ENCODE data around the gene MYO1D.

The MYO1D gene

DNA sequence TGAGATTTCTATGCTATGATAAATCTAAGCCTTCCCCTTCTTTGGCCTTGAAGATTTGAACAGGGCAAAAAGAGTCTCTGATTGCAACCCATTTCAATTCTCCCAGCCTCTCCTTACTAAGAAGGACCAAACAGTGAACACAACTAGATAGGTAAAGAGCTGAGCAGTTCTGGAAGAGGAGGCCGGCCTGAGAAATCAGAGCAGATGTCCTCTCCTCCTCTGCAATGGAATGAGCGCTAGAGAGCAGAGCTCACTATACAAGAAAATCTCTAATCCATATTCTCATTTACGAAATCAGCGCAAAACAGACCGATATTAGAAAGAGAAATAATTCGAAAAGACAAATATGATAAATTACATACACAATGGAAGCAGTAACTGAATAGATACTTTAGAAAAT is 266.0 kb downstream of the MYO1D start:
- H3K36me3 Mint-ChIP-seq, result no peaks in the 10 kb centered on the region
- H3K27ac Mint-ChIP-seq, result no peak overlapping the region
- no peak overlapping the region for H3K4me3 Mint-ChIP-seq
- H3K27me3 Mint-ChIP-seq, result no peaks in the 10 kb centered on the region
- no peaks in the 10 kb centered on the region for H3K9me3 Mint-ChIP-seq
- H3K4me1 Mint-ChIP-seq, result peaks cover 8% of the 10 kb centered on the region

DNA sequence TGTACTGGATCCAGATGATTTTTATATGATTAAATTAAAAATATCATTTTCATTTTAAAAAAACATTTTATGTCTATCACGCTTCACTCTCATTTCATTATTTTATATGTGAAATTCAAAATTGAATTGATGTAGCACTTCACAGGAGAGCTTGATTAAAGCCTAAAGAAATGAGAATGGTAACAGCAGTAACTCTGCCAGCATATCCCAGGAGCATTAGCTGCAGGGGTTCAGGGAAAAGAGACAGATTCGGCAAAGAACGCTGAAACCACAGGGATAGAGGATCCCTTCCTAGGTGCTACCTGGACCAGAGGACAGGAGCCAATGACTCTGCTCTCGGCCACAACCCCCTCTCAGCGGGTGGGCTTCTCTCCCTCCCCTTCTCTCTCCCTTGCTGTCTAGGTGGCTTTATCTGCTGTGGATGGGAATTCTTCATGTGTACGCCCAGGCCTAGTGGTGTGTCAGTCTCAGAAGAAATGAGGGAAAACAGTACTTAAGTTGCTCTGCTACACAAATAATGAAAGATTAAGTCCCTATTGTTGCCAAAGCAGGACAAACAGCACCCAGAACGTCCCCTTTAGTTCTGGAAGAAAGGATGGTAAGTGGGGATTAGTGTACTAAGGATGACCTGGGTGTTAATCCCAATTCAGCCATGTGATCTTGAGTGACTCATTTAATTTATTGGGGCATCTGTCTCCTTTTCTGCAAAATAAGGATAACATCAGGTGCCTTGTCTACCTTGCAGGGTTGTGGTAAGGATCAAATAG is 266.9 kb downstream of the MYO1D start:
- Mint-ChIP-seq H3K27me3 (no peaks in the 10 kb centered on the region), H3K27ac (no peak overlapping the region), H3K4me1 (peaks cover 8% of the 10 kb centered on the region), H3K4me3 (no peak overlapping the region), H3K9me3 (no peaks in the 10 kb centered on the region), H3K36me3 (no peaks in the 10 kb centered on the region)

DNA sequence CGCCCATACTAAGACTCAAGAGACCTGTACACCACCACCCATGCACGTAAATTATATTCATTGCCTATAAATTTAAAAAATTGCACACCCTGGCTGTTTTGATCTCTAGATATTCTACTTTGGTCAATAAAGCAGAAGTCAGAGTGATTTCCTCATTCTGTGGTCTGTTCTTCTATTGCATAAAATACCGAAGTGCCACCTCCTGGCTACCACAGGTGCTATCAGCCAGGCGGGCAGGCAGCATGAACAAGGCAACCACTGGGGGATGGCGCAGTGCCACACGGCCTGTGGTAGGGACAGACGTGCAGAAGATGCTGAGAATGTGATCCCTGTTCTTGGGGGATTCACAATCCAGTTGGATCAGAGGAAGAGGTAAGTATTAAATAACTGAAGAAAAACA is 267.8 kb downstream of the MYO1D start:
- Mint-ChIP-seq H3K36me3 (no peaks in the 10 kb centered on the region), H3K9me3 (no peaks in the 10 kb centered on the region), H3K4me1 (peaks cover 8% of the 10 kb centered on the region), H3K27ac (no peak overlapping the region), H3K27me3 (no peaks in the 10 kb centered on the region), H3K4me3 (no peak overlapping the region)

DNA sequence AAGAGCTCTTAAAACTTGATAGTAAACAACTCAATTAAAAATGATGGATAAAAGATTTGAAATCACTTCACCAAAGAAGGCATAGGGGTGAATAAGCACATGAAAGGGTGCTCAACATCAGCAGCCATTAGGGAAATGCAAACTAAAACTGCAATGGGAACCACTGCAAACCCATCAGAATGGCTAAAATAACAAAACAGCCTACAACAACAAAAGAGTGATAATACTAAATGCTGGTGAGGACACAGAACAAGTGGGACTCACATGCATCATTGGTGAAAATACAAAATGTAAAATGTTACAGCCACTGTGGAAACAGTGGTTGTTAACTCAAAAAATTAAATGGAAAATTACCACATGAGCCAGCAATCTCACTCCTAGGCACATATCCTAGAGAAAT is 268.7 kb downstream of the MYO1D start:
- no peaks in the 10 kb centered on the region for H3K9me3 Mint-ChIP-seq
- peaks cover 8% of the 10 kb centered on the region for H3K4me1 Mint-ChIP-seq
- no peak overlapping the region for H3K4me3 Mint-ChIP-seq
- H3K27me3 Mint-ChIP-seq, result no peaks in the 10 kb centered on the region
- H3K36me3 Mint-ChIP-seq, result no peaks in the 10 kb centered on the region
- no peak overlapping the region for H3K27ac Mint-ChIP-seq

DNA sequence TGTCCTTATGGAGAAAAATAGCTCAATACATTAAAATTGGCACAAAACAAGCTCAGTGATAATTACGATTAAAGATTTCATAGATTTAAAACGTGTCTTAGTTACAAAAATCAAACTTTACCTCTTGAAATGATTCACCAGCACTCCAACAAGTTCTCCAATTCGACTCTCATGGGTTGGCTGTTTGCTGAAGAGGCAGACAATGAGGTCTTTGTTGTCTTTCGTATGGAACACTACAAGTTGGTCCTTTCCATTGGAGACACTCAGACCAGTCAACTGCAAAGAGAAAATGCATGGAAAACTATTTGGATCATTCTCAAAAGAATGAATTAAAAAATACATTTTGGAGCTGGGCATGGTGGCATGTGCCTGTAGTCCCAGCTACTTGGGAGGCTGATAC is 272.0 kb downstream of the MYO1D start:
- peaks cover 13% of the 10 kb centered on the region for H3K4me1 Mint-ChIP-seq
- no peaks in the 10 kb centered on the region for H3K27me3 Mint-ChIP-seq
- H3K9me3 Mint-ChIP-seq, result no peaks in the 10 kb centered on the region
- no peaks in the 10 kb centered on the region for H3K36me3 Mint-ChIP-seq
- no peak overlapping the region for H3K27ac Mint-ChIP-seq
- no peak overlapping the region for H3K4me3 Mint-ChIP-seq

DNA sequence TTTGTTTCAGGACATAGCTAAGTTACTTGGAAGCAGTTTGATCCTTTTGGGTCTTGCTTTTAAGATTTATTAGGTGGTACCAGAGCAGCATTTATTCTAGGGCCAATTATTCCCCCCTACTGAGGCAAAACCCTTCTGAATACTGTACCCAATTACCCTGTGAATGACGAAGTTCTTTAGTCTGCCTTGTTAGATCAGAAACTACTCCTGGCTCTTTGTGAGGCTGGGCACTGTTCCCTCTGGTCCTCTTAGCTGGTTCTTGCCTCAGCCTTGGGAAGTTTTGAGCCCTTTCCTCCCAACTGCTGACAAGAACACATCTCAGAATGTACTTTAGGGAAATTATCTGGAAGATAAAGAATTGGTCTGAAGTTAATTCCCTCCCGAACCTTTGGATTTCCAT is 274.5 kb downstream of the MYO1D start:
- Mint-ChIP-seq H3K4me1 (peaks cover 5% of the 10 kb centered on the region), H3K4me3 (no peak overlapping the region), H3K9me3 (no peaks in the 10 kb centered on the region), H3K27me3 (no peaks in the 10 kb centered on the region), H3K36me3 (no peaks in the 10 kb centered on the region), H3K27ac (no peak overlapping the region)

DNA sequence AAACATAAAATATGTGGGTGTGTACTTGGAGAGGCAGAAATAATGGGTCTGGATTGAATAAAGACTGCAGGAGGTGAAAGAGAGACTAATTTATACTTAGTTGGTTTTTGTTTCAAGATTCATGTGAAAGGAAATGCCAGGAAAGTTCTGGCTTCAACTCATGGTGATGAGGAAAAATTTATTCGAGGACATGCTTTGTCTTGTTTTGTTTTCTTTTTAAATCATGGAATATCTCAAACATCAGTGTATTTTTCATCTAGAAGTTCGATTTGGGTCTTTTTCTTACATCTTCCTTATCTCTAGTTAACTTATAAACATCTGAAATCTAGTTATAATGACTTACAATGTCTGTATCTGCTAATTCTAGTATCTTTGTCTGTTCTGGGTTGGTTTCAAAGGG is 275.1 kb downstream of the MYO1D start:
- H3K9me3 Mint-ChIP-seq, result no peaks in the 10 kb centered on the region
- H3K27ac Mint-ChIP-seq, result no peak overlapping the region
- H3K27me3 Mint-ChIP-seq, result no peaks in the 10 kb centered on the region
- H3K36me3 Mint-ChIP-seq, result no peaks in the 10 kb centered on the region
- peaks cover 5% of the 10 kb centered on the region for H3K4me1 Mint-ChIP-seq
- no peak overlapping the region for H3K4me3 Mint-ChIP-seq

DNA sequence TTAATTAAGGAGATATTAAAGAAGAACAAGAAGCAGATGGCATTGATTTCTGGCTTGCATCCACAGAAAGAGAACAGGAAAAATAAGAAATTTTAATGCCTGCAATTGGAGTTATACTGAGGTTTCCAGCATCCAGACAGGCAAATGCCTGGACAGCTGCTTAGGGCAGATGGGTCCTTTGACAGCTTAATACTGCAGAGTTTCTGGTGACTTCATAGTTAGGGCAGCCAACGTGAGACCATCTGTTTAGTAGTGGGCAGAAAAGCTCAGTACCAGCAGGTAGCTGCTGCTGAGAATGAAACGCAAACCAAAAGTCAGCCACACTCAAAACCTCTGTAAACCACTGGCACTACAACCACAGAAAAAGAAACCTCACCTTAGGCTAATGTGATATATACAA is 280.3 kb downstream of the MYO1D start:
- Mint-ChIP-seq H3K27ac (no peak overlapping the region), H3K9me3 (no peaks in the 10 kb centered on the region), H3K4me3 (no peak overlapping the region)

DNA sequence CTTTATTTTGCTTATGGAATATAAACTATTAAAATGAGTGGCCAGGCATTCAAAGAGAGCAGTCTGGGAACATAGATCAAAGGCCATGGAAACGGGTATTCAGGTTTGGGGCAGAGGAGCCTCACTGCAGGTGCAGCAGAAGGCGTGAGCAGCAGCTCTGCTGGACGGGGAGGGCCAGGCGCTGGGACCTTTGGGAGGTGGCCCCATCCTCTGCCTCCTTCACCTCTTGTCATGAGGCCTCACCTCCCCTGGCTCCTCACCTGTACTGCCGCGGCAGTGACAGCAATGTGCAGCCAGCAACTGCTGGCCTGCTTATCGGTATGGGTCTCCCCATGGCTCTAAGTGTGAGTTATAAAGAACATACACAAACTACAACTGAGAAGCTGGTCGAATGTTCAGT is 280.7 kb downstream of the MYO1D start:
- Mint-ChIP-seq H3K4me1 (peaks cover 5% of the 10 kb centered on the region), H3K9me3 (no peaks in the 10 kb centered on the region), H3K36me3 (no peaks in the 10 kb centered on the region), H3K4me3 (no peak overlapping the region), H3K27me3 (no peaks in the 10 kb centered on the region), H3K27ac (no peak overlapping the region)

More for the DNA sequence above, 280.3 kb downstream of the MYO1D start:
- H3K4me1 Mint-ChIP-seq, result peaks cover 5% of the 10 kb centered on the region
- H3K36me3 Mint-ChIP-seq, result no peaks in the 10 kb centered on the region
- H3K27me3 Mint-ChIP-seq, result no peaks in the 10 kb centered on the region

DNA sequence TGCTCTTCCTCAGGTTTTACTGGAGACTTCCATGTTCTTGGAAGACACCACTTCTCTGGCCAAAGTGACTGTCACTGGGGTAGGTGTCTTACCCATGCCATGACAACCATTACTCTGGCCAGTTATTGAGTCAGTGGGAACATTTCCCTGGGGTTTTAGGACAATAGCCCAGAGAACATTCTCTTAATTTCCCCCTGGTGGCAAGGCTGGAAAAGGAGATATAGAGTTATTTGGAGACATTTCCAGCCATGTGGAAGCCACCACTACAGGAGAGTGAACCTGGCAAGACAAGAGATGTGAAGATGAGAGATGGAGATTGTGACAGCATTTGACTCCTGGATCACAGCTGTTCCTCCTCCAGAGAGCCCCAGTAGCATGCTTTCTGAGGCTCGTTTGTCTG is 283.9 kb downstream of the MYO1D start:
- no peaks in the 10 kb centered on the region for H3K36me3 Mint-ChIP-seq
- no peaks in the 10 kb centered on the region for H3K9me3 Mint-ChIP-seq
- H3K27ac Mint-ChIP-seq, result no peak overlapping the region
- H3K4me3 Mint-ChIP-seq, result no peak overlapping the region
- no peaks in the 10 kb centered on the region for H3K27me3 Mint-ChIP-seq
- H3K4me1 Mint-ChIP-seq, result no peaks in the 10 kb centered on the region

DNA sequence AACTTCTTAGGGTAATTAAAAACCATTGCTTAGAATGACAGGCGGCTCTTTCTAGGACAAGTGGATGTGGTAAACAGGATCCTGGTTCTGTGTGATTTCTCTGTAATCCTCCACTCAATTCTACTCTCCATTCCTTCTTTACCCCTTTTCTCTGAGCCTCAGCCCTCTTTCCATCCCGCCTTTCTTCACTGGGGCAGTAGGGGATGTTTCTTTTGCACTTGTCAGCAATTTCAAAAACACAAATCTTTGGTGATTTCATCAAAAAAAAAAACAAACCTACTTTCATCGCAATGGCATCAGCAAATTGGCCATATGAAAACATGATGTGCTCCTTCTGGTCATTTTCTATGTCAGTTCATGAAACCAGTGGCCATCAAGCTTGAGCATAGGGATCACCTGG is 285.5 kb downstream of the MYO1D start:
- peaks cover 1% of the 10 kb centered on the region for H3K36me3 Mint-ChIP-seq
- H3K27ac Mint-ChIP-seq, result no peak overlapping the region
- no peak overlapping the region for H3K4me3 Mint-ChIP-seq
- no peaks in the 10 kb centered on the region for H3K4me1 Mint-ChIP-seq
- no peaks in the 10 kb centered on the region for H3K27me3 Mint-ChIP-seq
- no peaks in the 10 kb centered on the region for H3K9me3 Mint-ChIP-seq

DNA sequence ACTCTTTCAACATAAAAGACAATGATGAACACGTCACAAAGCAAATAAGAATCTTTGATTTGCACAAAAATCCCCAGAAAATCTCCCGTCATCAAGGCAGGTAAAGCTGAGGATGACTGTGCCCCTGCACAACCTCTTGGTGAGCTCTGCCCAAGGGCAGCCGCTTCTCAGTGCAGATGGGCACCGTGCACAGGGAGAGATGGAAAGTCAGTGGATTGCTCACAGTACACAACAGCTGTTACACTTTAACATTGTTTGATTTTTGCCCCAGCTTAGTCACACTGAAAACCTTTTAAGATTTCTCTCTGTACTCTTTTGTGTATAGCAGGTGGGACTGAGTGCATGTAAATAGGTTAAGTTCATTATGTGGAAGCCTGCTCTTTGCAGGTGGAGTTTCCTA is 285.9 kb downstream of the MYO1D start:
- Mint-ChIP-seq H3K27me3 (no peaks in the 10 kb centered on the region), H3K36me3 (peaks cover 1% of the 10 kb centered on the region), H3K9me3 (no peaks in the 10 kb centered on the region), H3K27ac (no peak overlapping the region), H3K4me1 (no peaks in the 10 kb centered on the region), H3K4me3 (no peak overlapping the region)

DNA sequence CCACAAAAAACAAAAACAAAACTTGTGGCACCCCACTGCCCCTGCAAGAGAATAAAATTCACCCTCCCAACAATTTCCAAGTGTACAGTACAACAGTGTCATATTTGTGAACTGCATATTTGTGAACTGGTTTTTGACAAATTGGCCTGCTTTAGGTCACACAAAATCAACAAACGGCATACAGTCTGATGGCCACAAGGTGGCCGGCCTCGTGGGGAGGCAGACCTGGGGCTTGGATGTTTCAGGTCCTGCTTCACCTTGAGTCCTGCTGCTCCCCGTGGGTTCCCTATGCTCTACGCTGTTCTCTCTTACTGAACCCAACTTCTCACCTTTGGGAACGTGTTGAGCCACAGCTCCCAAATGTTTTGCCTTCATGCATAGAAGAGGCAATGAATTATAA is 287.9 kb downstream of the MYO1D start:
- H3K4me1 Mint-ChIP-seq, result no peaks in the 10 kb centered on the region
- H3K27ac Mint-ChIP-seq, result no peak overlapping the region
- no peak overlapping the region for H3K4me3 Mint-ChIP-seq
- no peaks in the 10 kb centered on the region for H3K9me3 Mint-ChIP-seq
- H3K27me3 Mint-ChIP-seq, result no peaks in the 10 kb centered on the region
- peaks cover 1% of the 10 kb centered on the region for H3K36me3 Mint-ChIP-seq

DNA sequence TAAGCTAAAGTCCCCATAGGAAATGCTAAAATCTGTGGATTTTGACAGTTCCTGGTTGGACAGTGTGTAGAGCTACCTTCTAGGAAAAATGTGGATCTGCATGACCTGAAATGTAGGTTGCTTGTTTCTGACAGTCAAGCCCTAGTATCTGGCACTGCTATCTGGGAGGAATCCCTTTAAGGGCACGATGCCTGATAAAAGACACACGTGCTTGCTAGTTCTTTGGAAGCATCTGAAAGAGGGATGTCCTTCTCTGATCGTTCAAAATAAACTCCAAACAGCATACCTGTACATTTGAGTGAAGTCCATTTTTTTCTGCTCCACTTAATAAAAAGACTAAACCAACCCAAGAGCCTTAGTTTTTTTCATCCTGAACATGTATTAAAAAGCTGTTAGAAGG is 288.8 kb downstream of the MYO1D start:
- Mint-ChIP-seq H3K4me1 (no peaks in the 10 kb centered on the region), H3K36me3 (peaks cover 6% of the 10 kb centered on the region), H3K9me3 (peaks cover 3% of the 10 kb centered on the region), H3K27ac (no peak overlapping the region), H3K4me3 (no peak overlapping the region), H3K27me3 (no peaks in the 10 kb centered on the region)

DNA sequence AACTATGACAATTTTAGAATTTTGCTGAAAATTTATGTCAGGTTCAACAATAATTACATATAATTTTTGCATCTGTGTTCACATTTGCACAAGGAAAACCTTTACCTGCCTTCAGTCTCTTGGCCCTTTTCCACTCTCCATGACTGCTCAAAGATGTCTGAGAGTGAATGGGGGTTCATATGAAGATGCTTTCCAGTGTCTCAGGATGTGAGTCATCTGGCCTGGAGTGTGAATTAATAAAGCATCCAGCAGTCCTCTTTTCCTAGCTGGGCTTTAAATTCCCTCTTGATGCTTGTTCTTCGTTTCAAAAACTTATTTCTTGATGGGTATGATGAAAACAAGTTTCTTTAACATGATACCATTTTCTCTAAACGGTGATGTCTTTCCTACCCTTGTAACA is 290.3 kb downstream of the MYO1D start:
- H3K36me3 Mint-ChIP-seq, result peaks cover 12% of the 10 kb centered on the region
- H3K27me3 Mint-ChIP-seq, result no peaks in the 10 kb centered on the region
- no peak overlapping the region for H3K27ac Mint-ChIP-seq
- H3K9me3 Mint-ChIP-seq, result peaks cover 11% of the 10 kb centered on the region
- no peaks in the 10 kb centered on the region for H3K4me1 Mint-ChIP-seq
- H3K4me3 Mint-ChIP-seq, result no peak overlapping the region

DNA sequence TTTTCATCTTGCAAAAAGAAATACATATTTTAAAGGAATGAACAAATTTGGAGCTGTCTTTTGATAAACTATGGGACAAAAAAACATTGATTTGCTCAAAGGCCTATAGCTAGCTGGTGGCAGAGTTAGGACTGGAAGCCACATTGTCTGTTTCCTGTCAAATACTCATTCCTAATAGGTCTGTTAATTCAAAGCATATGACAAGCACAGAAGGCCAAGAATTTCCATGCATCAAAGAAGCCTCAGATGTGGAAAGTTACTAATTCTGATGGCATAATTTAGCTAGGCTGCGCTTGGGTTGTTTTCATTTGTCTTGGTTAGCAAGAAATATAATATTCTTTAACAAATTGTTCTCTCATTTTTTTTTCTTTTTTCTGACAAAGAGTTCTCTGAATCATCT is 292.1 kb downstream of the MYO1D start:
- Mint-ChIP-seq H3K4me3 (no peak overlapping the region), H3K27me3 (no peaks in the 10 kb centered on the region), H3K36me3 (peaks cover 18% of the 10 kb centered on the region), H3K4me1 (no peaks in the 10 kb centered on the region), H3K27ac (no peak overlapping the region), H3K9me3 (peaks cover 17% of the 10 kb centered on the region)

DNA sequence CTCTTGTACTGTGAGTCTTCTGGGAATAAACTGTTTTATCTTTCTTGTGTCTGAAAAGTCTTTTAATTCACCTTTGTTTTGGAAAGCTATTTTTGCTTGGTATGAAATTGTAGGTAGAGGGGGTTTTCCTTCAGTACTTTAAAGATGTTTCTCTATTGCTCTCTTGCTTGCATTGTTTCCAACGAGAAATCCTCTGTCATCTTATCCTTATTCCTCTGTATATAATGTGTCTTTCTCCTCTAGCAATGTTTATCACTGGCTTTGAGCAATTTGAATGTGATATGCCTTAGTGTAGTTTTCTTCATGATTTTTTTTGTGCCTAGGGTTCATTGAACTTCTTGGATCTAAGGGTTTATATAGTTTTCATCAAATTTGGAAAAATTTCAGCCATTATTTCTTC is 293.9 kb downstream of the MYO1D start:
- H3K9me3 Mint-ChIP-seq, result peaks cover 17% of the 10 kb centered on the region
- H3K27me3 Mint-ChIP-seq, result no peaks in the 10 kb centered on the region
- H3K27ac Mint-ChIP-seq, result no peak overlapping the region
- H3K4me1 Mint-ChIP-seq, result no peaks in the 10 kb centered on the region
- H3K4me3 Mint-ChIP-seq, result no peak overlapping the region
- H3K36me3 Mint-ChIP-seq, result peaks cover 18% of the 10 kb centered on the region

Measured in activated naive CD4-positive, alpha-beta T cell treated with anti-CD3 and anti-CD28 coated beads, Interleukin-2, amount 50 U/mL, for 24 hours (primary cell).